Measurements from ENCODE around the gene GIGYF2.

The GIGYF2 gene

GRCh38 chr2:232767866-232768265 is 70.7 kb downstream of the GIGYF2 start:
- no peak for DNase-seq (ENCODE audit: low spot score)
- in situ Hi-C loops (cut with MboI; ENCODE audit: low sequenced_read_pairs, unreplicated experiment): no loop called here

GRCh38 chr2:232770207-232770606 is 73.1 kb downstream of the GIGYF2 start:
- in situ Hi-C loops (cut with MboI; ENCODE audit: low sequenced_read_pairs, unreplicated experiment): no loop called here
- no peak for TF ChIP-seq CTCF (IDR thresholded peaks at IDR 0.05; ENCODE audit: borderline replicate concordance, control extremely low read depth, extremely low read depth, insufficient read depth, missing control alignments)

More at GRCh38 chr2:232767866-232768265, 70.7 kb downstream of the GIGYF2 start:
- no peak for TF ChIP-seq CTCF (IDR thresholded peaks at IDR 0.05; ENCODE audit: borderline replicate concordance, control extremely low read depth, extremely low read depth, insufficient read depth, missing control alignments)

GRCh38 chr2:232771870-232772269 is 74.7 kb downstream of the GIGYF2 start:
- in situ Hi-C loops (cut with MboI; ENCODE audit: low sequenced_read_pairs, unreplicated experiment): no loop called here
- no peak for DNase-seq (ENCODE audit: low spot score)
- no peak for TF ChIP-seq CTCF (IDR thresholded peaks at IDR 0.05; ENCODE audit: borderline replicate concordance, control extremely low read depth, extremely low read depth, insufficient read depth, missing control alignments)

More at GRCh38 chr2:232770207-232770606, 73.1 kb downstream of the GIGYF2 start:
- DNase-seq (ENCODE audit: low spot score): no peak

- DNase-seq (ENCODE audit: low spot score): no peak
- in situ Hi-C loops (cut with MboI; ENCODE audit: low sequenced_read_pairs, unreplicated experiment): no loop called here
Measured at GRCh38 chr2:232772531-232772930, 75.4 kb downstream of the GIGYF2 start.

GRCh38 chr2:232773815-232774214 is 76.7 kb downstream of the GIGYF2 start:
- in situ Hi-C loops (cut with MboI; ENCODE audit: low sequenced_read_pairs, unreplicated experiment): no loop called here
- TF ChIP-seq CTCF (IDR thresholded peaks at IDR 0.05; ENCODE audit: borderline replicate concordance, control extremely low read depth, extremely low read depth, insufficient read depth, missing control alignments): no peak

More at GRCh38 chr2:232772531-232772930, 75.4 kb downstream of the GIGYF2 start:
- TF ChIP-seq CTCF (IDR thresholded peaks at IDR 0.05; ENCODE audit: borderline replicate concordance, control extremely low read depth, extremely low read depth, insufficient read depth, missing control alignments): no peak

GRCh38 chr2:232776435-232776834 is 79.3 kb downstream of the GIGYF2 start, which contains the start of gene KCNJ13:
TSS of gene KCNJ13 (minus strand) at chr2:232776565. CDS start at chr2:232771362, 5,203 bp downstream.
- DNase-seq (ENCODE audit: low spot score): no peak
- in situ Hi-C loops (cut with MboI; ENCODE audit: low sequenced_read_pairs, unreplicated experiment): no loop called here
- no peak for TF ChIP-seq CTCF (IDR thresholded peaks at IDR 0.05; ENCODE audit: borderline replicate concordance, control extremely low read depth, extremely low read depth, insufficient read depth, missing control alignments)

More at GRCh38 chr2:232773815-232774214, 76.7 kb downstream of the GIGYF2 start:
- DNase-seq (ENCODE audit: low spot score): no peak

Data from GM13976 (cell line).